HG03521 (cell line): ENCODE data around the gene RBM33.

Experiments used
- ATAC-seq: cut with Tn5 transposase; IDR thresholded peaks from one replicate; pipeline ENCODE4 v1.9.1; 2021; ENCODE audit warnings: mild to moderate bottlenecking, moderate library complexity; ENCODE audit not compliant: unreplicated experiment

RBM33 gene

DNA sequence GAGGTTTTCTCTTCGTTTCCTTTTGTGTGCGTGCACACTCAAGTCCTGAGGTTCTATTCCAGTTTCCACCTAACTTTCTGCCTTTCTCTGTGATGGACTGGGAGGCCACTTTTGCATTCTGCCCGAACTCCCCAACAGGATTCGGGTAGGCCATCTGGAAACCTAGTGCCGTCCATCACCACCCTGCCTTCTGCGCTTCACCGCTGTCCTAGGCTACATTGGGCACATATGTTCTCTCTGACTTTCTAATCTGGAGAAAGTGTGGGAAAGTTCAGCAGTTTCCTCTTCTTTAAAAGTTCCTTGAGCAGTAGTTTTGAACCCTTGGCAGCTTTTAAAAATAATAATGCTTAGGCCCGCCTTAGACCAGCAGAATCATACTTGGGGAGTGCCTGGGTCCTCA lies 121.0 kb downstream of the RBM33 start:
- ATAC-seq = no peak

DNA sequence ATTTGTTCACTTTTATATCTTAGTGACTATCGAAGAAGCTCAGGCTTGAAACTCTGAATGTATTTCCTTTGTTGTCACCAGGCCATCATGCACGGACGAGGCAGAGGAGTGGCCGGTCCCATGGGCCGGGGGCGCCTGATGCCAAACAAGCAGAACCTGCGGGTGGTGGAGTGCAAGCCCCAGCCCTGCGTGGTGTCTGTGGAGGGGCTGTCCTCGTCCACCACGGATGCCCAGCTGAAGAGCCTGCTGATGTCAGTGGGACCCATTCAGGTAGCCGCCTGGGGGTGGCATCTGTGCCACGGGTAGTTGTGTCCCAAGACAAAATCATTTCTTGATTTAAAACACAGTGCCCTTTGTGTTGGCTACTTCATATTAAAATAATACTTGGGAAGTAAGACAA lies 121.9 kb downstream of the RBM33 start:
- no peak for ATAC-seq

DNA sequence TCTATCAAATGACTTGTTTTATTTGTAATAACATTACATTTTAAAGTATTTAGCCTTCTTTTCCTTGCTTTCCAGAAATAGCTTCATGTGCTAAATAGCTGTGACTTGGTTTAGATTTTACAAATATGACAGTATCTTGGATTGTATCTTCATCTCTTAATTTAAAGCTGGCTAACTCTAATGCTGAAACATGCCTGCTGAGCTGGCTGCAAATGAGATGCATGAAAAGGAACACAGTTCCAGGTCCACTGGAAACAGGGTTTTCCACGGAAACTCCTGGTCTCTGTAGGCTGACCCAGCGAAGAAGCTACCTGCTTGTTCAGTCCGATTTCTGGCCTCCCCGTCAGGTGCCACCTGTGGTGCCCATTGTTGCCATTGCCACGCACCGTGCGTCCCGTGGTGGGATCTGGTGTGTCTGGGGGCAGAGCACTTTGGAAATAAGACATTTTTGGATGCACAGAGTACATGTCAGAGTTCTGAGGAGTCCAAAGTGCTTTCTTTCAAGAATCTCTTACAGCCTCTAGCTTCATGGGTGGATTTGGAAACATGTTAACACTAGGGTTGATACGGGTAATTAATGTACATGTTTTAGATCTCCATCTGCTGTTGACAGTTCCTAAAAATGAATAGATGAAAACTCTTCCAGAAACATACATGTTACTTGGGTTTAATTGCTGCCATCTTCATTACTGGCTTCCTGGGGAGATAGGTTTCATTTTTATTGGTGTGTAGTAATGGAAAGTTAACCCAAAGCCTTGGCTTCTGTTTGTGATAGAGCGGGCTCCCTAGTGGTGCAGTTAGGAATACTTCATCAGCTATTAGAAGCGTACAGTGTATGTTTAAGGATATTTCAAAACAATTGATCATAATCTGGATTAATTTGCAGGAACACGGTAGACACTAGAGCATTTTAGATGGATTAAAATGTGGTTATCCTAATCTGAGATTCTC lies 122.8 kb downstream of the RBM33 start:
- ATAC-seq = no peak

DNA sequence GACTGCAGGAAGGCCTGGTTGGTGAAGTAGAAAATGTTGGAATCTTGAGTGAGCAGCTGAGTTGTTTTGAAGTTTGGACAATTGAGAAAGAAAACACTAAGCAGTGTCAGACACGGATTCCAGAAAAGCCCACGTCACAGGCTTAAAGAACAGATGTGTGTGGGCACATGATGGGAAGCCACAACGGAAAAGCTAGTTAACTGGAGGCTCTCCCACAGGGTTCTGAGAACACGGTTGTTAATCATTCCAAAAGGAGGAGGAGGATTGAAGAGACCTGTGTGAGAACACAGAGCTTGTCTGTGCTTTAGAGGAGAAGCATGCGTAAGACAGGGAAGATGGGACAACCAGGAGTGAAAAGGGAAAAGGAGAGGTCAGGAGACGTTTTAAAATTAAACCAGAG lies 125.2 kb downstream of the RBM33 start:
- ATAC-seq = no peak

DNA sequence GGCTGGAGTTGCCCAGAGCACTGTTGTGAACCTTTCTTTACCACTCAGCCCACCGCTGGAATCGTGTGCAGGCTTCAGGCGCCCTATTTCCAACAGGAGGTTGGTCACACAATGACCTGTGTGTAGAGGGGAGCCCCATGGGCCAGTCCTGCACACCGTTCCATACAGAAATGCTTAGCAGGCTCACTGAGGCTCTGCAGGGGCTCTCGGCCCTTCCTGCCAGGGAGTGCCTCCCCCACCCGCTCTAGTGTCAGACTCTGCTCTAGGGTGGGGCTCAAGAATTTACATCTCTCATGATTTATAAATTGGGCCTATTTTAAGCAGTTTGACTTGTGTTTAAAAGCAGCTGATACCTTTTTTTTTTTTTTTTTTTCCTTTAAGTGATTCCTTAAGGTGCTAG lies 125.8 kb downstream of the RBM33 start:
- no peak for ATAC-seq

DNA sequence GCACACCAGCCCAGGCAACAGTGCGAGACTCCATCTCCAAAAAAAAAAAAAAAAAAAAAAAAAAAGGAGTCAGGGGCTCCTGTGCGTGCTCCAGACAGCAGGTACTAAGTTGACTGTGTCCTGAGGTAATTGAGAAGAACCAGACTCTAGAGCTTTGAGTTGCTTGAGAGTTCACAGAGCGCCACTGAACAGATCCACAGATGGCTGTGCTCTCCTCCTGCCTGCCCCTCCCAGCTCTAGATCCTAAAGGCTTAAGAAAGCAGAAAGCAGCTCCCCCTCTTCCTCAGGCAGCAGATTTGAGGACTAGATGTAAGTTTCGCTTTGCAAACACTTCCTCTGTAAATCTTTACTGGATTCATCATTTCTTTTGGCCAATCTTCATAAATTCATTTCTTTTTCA lies 129.1 kb downstream of the RBM33 start:
- no peak for ATAC-seq

DNA sequence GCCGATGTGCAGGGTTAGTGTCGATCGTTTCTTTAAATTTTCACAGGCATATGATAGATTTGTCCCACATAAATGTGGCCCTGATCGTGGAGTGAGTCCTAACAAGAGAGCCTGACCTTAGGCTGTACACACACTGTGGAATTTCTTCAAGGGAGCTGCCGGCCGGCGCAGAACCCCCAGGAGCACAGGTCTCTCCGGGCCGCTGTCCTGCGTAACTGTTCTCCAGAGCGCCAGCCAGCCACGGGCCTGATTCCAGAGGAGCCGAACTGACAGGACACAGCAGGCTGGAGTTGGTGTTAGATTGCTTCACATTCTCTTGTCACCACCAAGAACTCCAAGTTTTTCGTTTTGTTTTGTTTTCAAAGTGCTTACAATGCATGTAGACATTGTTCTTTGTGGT lies 130.5 kb downstream of the RBM33 start:
- no peak for ATAC-seq

DNA sequence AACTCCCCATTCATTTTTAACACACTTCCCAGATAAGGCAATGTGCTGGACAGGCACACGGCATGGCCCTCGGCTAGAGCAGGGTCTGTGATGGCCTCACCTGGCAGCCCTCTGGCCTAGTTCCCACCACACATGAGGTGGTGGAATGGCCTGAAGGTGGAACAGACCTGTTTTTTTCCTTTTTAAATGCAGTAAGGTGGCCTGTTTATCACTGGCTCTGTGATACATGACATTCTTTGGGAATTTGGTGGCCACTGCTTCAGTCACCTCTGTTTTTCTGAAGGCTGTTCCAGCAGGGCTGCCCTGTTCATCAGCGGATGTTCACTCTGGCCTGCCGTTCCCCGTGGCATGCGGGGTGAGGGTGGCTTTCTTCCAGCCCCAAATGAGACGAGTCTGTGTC lies 131.2 kb downstream of the RBM33 start:
- ATAC-seq = no peak

DNA sequence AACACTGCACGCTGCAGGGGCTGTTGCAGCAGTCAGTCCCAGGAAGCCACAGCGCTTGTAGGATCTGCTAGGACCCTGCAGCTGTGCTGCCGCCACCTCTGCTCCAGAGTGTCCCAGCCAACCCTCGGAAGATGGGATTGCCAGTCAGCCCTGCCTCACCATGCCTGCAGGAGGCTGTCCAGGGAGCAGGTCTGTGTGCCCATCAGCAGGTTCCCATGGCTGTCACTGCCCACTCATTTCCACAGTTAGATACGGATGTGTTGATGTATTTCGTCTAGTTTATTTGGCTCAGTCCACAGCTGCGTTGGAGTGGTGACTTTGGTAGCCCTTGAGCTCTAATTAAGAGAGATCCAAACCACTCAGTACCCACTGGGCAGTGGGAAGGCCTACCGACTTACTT lies 132.1 kb downstream of the RBM33 start:
- no peak for ATAC-seq

DNA sequence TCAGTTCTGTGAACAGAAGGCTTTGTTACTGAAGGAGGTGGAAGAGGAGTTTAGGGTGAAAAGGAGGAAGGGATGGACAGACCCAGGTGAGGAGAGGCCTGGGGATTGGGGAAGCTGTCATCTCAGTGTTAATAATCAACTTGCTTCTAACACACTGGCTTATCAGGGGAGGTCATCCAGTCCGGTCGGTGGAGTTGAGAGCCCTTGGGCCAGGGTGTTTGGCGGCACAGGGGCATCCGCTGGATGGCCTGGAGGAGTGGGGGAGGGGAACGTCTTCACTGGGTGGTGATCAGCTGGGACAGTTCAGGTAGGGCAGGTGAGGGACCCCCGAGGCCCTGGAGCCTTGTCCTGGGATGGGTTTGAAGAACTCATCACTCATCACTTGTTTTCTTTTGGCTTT lies 133.9 kb downstream of the RBM33 start:
- no peak for ATAC-seq

DNA sequence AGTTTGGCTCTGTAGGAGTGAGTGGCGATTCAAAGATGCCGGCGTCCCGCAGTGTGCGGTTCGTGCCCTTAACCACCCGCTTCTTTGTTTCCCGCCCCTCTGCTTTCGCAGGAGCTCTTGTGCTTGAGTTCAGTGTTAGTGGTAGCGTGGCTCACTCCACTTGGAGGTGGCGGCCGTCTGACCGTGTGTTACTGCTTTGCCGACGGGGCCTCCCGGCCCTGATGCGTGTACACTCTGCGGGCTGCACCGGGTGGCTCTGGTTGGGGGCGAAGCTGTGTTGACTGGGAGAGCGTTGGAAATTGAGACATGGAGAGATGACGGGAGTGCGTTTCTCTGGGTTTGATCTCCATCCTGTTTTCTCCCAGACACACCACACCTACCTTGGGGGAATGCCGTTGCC lies 136.4 kb downstream of the RBM33 start:
- ATAC-seq = no peak

DNA sequence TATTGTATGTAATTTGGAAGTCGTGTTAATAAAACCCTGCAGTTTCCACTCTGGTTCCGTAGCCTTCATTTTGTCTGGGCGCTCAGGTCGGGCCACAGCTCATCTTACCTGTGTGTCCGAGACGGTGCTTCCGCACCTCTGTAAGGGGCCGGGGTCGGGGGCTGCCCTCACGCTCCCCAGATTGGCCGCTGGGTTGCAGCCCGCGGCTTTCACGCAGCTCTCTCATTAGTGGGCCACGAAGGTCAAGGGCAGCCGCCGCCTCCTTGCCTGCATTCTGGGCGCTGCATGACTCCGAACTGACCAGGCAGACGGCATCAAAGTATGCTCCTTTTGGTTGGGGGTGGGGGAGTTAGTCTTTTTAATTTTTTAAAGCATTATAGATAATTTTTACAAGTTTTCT lies 137.0 kb downstream of the RBM33 start:
- no peak for ATAC-seq

DNA sequence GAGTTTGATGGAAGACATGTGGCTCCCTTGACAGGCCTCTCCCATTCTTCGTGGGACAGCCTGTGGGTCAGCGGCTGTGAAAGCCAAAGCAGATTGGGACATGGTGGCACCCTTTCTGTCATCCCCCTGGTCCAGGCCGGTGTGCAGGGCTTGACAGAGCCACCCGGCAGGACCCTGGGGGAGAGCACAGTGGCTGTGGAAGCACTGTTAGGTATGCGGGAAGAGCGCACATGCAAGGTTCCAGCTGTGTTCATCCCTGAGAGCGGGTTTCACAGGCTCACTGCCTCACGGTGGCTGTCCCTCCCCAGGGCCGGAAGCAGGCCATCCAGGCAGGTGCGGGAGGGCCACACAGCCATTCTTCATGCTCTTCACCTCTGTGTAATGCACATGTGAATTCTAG lies 138.0 kb downstream of the RBM33 start:
- no peak for ATAC-seq

DNA sequence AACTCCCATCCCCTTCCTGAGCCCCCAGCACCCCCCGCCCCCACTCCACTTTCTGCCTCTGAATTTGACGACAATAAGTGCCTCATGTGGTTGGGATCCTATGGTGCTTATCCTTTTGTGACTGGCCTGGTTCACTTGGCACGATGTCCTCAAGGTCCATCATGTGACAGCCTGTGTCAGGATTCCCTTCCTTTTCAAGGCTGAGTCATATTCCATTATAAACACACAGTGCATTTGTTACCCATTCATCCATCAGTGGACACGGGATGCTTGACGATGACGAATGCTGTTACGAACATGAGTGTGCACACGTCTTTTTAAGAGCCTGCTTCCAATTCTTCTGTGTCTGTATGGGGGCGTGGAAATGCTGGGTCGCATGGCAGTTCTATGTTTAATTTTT lies 141.1 kb downstream of the RBM33 start:
- no peak for ATAC-seq

DNA sequence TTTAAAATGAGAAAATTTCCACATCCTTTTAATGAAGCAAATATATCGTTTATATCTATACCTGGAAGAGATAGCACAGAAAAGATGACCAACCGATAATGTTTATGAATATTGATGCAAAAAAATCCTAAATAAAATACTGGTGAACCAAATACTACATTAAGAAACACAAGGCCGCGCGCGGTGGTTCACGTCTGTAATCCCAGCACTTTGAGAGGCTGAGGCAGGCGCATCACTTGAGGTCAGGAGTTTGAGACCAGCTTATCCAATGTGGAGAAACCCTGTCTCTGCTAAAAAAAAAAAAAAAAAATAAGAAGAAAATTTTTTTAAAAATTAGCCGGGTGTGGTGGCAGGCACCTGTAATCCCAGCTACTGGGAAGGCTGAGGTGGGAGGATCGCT lies 142.0 kb downstream of the RBM33 start:
- ATAC-seq = no peak

DNA sequence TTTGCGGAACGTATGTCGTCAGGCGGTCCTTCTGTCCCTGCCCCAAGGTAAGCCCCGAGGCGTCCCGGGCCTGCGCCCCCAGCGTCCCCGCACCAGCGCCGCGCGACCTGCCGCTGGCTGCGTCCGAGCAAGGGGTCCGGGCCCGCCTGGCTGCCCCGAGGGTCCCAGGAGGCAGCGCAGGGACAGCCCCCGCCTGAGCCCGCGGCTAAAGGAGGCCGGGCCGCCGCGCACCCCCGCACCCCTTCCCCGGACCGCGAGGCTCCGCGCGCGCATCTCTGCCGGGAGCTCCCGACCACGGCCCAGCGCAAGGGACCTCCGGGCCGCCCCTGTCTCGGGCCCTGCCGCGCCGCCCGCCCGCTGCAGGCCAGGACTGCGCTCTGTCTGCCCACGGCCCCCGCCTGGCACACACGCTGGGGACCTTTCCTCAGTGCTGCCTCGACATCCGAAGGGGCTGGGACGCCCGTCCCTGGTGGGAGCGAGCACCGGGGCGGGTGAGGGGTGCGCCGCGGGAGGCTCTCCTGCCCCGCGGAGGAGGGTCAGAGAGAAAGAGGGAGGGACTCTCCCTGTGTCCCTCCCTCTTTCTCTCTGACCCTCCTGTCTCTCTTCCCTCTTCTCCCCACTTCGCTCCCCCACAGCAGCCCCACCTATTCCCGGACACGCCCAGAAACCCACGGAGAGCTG lies 142.8 kb downstream of the RBM33 start:
- no peak for ATAC-seq

DNA sequence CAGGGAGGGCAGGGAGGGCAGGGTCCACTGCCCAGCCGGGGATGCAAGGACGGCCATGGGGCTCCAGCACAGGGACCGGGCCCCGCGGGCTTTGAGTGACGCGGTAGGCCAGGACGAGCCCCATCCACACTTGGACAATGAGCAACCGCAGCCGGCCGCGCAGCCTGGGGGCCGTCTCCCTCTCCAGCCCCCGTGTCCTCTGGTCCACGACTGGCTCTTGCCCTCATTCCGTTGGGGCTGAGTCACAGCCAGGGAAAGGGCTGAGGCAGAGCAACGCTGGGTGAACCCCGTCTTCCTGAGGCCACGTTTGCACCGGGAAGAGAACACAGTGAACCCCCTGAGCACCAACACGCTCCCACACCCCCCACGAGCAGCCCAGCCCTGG lies 144.1 kb downstream of the RBM33 start:
- no peak for ATAC-seq

DNA sequence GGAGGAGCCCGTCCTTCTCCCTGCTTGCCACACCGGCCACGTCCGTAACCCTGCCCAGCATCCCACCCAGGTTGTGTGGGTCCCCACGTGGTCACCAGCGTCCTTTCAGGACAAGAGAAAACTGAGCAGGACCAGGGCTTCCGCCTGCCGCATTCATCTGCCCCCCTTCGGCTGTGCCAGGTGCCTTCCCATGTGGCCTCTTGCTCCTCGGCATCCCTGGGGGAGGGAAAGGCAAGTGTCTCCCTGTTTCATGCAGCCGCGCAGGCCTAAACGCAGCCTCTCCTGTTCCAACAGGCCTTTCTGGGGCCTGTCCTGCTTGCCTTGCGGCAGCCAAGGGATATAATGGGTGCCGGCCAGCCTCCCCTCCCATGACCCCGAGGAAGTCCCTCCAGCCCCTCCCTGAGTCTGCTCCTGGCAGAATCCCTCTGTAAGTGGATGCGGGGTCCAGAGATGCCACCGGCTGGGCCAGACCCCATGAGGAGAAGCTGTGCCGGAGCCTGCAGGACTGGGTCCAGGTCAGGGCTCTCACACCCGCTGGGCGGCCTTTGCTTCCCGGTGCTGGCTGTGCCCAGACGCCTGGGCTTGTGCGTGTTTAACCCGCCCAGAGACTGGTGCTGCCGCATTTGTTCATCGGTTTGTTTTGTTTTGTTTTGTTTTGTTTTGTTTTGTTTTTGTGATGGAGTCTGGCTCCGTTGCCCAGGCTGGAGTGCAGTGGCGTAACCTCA lies 144.7 kb downstream of the RBM33 start:
- ATAC-seq = no peak

DNA sequence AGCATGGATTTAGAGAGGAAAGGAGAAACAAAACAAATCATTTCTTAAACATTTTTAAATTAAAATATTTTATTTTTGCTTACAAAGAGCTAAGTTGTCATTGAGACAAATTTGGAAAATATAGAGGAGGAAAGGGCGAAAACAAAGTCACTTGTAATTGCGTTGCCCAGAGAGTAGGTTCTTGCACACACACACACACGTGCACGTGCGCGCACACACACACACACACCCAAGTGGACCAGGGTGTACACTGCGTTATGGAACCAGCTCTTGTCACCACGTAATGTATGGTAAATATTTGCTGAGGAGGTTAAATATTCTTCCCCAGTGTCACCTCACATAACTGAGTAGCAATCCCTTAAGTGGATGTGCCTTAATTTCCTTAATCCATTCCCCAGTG lies 146.2 kb downstream of the RBM33 start:
- ATAC-seq = no peak

DNA sequence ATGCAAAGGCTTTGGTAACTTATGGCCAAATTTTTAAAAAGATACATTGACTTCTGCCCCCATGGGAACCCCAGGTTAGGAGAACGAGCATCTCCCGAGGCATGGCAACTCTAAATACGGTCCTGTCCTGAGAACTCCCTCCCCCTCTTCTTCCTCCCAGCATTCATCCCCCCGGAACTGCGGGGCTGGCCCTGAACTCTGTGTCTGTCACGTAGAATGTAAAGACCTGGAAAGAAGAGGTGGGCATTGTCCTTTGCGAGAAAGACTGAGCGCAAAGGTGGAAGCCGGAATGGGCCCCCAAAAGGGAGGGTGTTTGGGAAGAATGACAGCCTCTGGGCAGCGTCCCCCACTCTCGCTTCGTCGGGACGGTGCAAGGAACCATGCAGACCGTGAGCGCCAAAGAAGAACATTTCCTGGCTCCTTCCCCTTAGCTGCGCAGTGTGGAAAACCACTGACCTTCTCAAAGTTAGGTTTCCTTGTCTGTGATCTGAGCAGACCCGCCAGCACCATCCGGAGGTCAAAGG lies 146.8 kb downstream of the RBM33 start:
- no peak for ATAC-seq

DNA sequence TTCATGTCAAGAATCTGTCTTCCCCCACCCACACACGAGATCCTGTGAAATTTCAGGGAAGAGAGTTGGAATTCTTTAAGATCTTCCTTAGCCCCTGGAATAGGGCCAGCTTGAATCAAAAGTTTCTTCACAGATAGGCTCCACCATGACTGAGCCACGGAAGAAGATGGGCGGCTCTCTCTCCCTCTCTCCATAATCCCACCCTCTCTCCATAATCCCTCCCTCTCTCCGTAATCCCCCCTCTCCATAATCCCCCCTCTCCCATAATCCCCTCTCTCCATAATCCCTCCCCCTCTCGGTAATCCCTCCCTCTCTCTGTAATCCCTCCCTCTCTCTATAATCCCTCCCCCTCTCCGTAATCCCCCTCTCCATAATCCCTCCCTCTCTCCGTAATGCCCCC lies 147.4 kb downstream of the RBM33 start:
- ATAC-seq = no peak
